BLaER1 treated with 17β-estradiol and CSF1 and Interleukin-3, amounts not matched to agents 10 nM and 100 nM (cell line): ENCODE results near the gene TSLP.

ENCODE experiments used
- H3K27ac ChIP-seq, 11 experiments: shearing (Covaris generic); formaldehyde crosslinking; 2 replicates each; pipeline ENCODE4 v1.8.1; 2022
- H3K27me3 ChIP-seq, 11 experiments: shearing (Covaris generic); formaldehyde crosslinking; 2 replicates each; pipeline ENCODE4 v1.8.1; 2022
- H3K36me3 ChIP-seq, 11 experiments: shearing (Covaris generic); formaldehyde crosslinking; 2 replicates each; pipeline ENCODE4 v1.8.1; 2022
- H3K4me1 ChIP-seq, 10 experiments: shearing (Covaris generic); formaldehyde crosslinking; 2 replicates each; pipeline ENCODE4 v1.8.1; 2022
- H3K4me2 ChIP-seq, 11 experiments: shearing (Covaris generic); formaldehyde crosslinking; 2 replicates each; pipeline ENCODE4 v1.8.1; 2022
- H3K4me3 ChIP-seq, 10 experiments: shearing (Covaris generic); formaldehyde crosslinking; 2 replicates each; pipeline ENCODE4 v1.8.1; 2022
- H3K9ac ChIP-seq, 11 experiments: shearing (Covaris generic); formaldehyde crosslinking; 2 replicates each; pipeline ENCODE4 v1.8.1; 2022
- H3K9me3 ChIP-seq, 11 experiments: shearing (Covaris generic); formaldehyde crosslinking; replicated peaks in 1 of 11; 2 replicates each; pipeline ENCODE4 v1.8.1; 2022
- H4K20me1 ChIP-seq, 11 experiments: shearing (Covaris generic); formaldehyde crosslinking; 2 replicates each; pipeline ENCODE4 v1.8.1; 2022
- Cebpa-rat ChIP-seq, 11 experiments: shearing (Covaris generic); IDR thresholded peaks; 2 replicates each; pipeline ENCODE4 v1.8.1; 2022

The TSLP gene

DNA sequence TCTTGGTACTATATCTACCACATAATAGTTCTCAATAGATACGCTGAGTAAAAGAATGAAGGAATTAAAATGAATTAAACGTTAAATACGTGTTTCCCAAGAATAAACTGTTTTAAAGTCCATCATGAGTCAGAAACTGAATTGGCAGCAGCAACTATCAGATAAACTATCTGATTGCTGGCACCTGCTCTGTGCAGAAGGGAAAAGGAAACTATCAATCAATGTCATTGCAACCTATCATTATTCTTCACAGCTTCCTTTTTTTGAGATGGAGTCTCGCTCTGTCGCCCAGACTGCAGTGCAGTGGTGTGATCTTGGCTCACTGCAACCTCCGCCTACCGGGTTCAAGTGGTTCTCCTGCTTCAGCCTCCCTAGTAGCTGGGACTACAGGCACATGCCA lies 11.8 kb downstream of the TSLP start:
- Histone ChIP-seq H3K9me3 (no peaks in the 10 kb centered on the region), H3K27ac (no peak overlapping the region), H3K4me2 (peak overlapping the region in 5 of 11 experiments; percentile 20 to 48 (median 46); a peak in 9 of 22 replicates), H3K9ac (no peak overlapping the region), H3K4me1 (peaks cover 0 to 9% (median 4%) of the 10 kb centered on the region in 10 experiments; a peak in 7 of 20 replicates), H3K27me3 (no peaks in the 10 kb centered on the region), H4K20me1 (no peaks in the 10 kb centered on the region), H3K36me3 (no peaks in the 10 kb centered on the region), H3K4me3 (no peak overlapping the region)
- no peak for TF ChIP-seq Cebpa-rat (IDR thresholded peaks at IDR 0.05)

DNA sequence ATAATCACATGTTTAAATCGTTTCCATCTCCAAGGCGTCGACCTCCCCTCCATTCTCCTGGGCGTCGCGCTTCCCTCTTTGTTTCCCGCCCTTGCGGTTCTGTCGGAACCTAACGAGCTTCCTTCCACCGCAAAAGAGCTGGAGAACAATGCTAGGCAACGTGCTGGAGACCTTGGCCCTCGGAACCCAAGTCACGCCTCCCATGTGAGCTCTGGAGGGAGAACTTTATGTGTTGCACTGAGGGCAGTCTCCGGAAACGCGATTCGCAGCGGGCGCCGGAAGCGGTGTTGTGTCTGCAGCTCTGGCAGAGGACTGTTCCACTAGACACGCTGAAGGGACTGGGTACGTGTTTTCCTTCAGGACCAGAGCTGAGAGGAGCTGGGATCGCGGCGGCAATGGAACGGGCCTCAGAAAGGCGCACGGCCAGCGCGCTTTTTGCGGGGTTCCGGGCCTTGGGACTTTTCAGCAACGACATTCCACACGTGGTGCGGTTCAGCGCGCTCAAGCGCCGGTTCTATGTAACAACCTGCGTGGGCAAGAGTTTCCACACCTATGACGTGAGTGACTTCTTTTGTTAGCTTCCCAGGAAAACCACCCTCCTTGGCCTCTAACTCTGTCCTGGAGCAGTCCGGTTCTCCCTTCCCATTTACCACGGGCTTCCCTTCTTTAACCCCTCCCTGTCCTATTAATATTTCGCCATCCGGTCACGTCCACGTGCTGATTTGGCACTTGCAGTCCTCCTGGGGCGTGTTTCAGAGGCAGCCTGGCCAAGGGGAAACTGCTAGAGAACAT lies 20.7 kb downstream of the TSLP start, which contains the start of gene WDR36:
Gene WDR36 (plus strand): TSS at position 287 of the 792 bp plus-strand sequence. CDS start 109 bp downstream, at position 396.
- Histone ChIP-seq H3K4me1 (peaks cover 12 to 42% (median 16%) of the 10 kb centered on the region in 10 experiments), H3K4me2 (peak within 1 kb of the TSS; percentile 68 to 98 (median 87)), H3K9me3 (peaks cover 0 to 6% (median 0%) of the 10 kb centered on the region in 11 experiments; a peak in 3 of 22 replicates), H3K27ac (peak within 1 kb of the TSS; percentile 65 to 95 (median 90); a peak in 21 of 22 replicates), H3K27me3 (no peaks in the 10 kb centered on the region), H3K9ac (peak within 1 kb of the TSS; percentile 75 to 96 (median 90)), H4K20me1 (peaks cover 0 to 49% (median 45%) of the 10 kb centered on the region in 11 experiments; a peak in 16 of 22 replicates), H3K4me3 (peak within 1 kb of the TSS; percentile 72 to 98 (median 88)), H3K36me3 (peaks cover 16 to 36% (median 29%) of the 10 kb centered on the region in 11 experiments)
- TF ChIP-seq Cebpa-rat (IDR thresholded peaks at IDR 0.05) = 0 out of 22 replicates have a peak, but pooled peaks of 1 of the 11 experiments have one; percentile 14

DNA sequence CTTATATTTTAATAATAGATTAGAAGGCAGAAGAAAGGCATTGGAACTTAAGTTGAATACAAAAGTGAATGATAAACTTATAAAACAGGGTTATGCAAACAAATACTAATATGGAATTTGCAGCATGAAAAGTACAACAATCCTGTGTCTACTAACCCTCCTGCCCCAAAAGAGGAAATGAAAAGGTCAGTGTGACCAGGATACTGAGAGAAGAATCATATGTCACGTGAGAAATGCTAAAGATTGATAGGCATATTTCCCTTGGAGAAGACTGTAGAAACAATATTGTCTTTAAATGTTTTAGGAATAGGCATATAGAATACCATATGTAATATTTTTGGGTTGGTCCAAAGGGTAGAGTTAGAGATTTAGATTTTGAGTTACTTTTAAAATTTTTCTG lies 24.5 kb downstream of the TSLP start:
- Histone ChIP-seq H3K27me3 (no peaks in the 10 kb centered on the region), H3K9me3 (peaks cover 0 to 6% (median 0%) of the 10 kb centered on the region in 11 experiments; a peak in 3 of 22 replicates), H4K20me1 (peaks cover 0 to 75% (median 63%) of the 10 kb centered on the region in 11 experiments; a peak in 16 of 22 replicates), H3K36me3 (peaks cover 49 to 73% (median 65%) of the 10 kb centered on the region in 11 experiments), H3K9ac (no peak overlapping the region), H3K4me3 (no peak overlapping the region), H3K27ac (peak overlapping the region in 1 of 11 experiments; percentile 6; a peak in 4 of 22 replicates), H3K4me1 (peaks cover 14 to 56% (median 21%) of the 10 kb centered on the region in 10 experiments), H3K4me2 (peak overlapping the region in 4 of 11 experiments; percentile 53 to 96 (median 90); a peak in 6 of 22 replicates)
- no peak for TF ChIP-seq Cebpa-rat (IDR thresholded peaks at IDR 0.05)

DNA sequence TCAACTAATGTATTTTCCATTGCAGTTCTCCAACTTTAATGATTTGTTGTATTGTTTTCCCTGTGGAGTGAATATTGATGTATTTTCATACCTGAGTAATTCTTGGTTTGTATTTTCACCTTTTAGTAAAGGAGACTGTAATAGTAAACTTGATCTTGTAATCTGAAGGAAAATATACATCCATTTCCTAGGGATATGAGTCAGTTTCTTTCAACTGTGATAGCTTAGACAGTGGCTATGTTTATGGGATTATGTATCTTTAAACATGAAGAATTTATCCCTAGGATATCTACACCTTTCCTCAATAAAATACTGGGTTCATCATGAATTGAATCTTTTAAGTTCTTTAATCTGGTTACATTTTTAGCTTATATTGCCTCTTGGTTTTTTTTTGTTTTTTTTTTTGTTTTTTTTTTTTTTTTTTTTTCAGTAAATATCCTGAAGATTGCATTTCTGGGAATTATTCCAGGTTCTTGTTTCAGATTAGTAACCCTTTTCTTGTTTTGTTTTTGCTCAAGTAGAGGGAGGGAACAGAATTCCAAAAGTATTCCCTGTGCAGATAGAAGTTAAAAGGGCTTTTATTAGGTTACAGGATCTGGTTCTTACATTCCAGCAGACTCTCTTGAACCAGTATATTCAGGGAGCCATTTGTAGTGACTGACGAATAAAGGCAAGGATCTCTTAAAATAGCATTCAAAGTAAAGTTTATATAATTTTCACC lies 27.7 kb downstream of the TSLP start:
- Histone ChIP-seq H3K36me3 (peaks cover 82 to 100% (median 97%) of the 10 kb centered on the region in 11 experiments), H3K9me3 (no peaks in the 10 kb centered on the region), H3K27me3 (no peaks in the 10 kb centered on the region), H3K27ac (no peak overlapping the region), H4K20me1 (peaks cover 0 to 67% (median 50%) of the 10 kb centered on the region in 11 experiments; a peak in 16 of 22 replicates), H3K9ac (no peak overlapping the region), H3K4me3 (no peak overlapping the region), H3K4me2 (no peak overlapping the region), H3K4me1 (peaks cover 4 to 43% (median 12%) of the 10 kb centered on the region in 10 experiments)
- no peak for TF ChIP-seq Cebpa-rat (IDR thresholded peaks at IDR 0.05)

DNA sequence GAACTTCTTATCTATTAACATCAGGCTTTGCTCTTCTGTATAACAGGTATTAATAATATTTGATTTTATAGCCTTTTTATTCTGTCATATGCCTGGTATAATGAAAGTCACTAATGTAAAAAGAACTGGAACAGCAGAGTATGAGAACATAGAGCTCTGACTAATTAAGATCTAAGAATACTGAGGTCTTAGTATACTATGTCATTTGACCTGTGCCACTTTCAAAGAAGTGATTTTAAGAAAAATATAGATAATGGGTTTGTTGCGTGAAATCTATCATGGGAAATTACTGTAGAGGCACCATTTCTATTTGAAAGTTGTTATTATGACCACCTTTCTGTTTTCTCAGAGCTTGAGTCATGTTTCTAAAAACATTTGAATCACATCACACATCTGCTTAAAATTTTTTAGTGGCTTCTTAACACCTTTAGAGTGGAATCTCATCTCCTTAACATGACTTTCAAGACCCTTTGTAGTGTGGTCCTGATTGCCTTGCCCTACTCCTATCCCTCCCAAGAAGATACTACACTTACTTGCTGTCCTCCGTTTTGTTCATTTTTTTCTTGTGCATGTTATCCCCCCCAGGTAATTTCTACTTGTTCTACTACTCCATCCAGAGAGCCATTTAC lies 34.9 kb downstream of the TSLP start:
- no peak for TF ChIP-seq Cebpa-rat (IDR thresholded peaks at IDR 0.05)
- peaks cover 92 to 100% (median 98%) of the 10 kb centered on the region in 11 experiments for H3K36me3 ChIP-seq

DNA sequence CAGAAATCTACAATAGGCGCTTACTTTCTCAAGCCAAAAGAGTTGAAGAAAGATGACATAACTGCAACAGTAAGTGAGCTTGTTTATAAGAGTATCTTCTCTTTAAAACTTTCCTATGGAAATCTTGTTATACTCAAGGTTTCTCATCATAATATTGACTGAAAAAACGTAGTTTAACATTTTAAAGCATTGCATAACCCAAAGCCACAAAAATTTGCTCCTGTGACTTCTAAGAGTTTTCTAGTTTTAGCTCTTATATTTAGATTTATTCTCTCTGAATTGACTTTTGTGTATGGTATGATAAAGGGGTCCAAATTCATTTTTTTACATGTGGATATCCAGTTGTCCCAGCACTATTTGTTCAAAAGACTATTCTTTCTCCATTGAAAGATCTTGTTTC lies 35.9 kb downstream of the TSLP start:
- H3K4me1 ChIP-seq = peaks cover 0 to 36% (median 9%) of the 10 kb centered on the region in 10 experiments; a peak in 10 of 20 replicates
- no peaks in the 10 kb centered on the region for H3K9me3 ChIP-seq
- H3K27me3 ChIP-seq = no peaks in the 10 kb centered on the region
- peaks cover 85 to 100% (median 97%) of the 10 kb centered on the region in 11 experiments for H3K36me3 ChIP-seq
- no peak for TF ChIP-seq Cebpa-rat (IDR thresholded peaks at IDR 0.05)
- H3K4me2 ChIP-seq = peak overlapping the region in 6 of 11 experiments; percentile 4 to 46 (median 24); a peak in 7 of 22 replicates
- H3K4me3 ChIP-seq = no peak overlapping the region
- no peak overlapping the region for H3K9ac ChIP-seq
- peak overlapping the region in 5 of 11 experiments; percentile 5 to 51 (median 29); a peak in 7 of 22 replicates for H3K27ac ChIP-seq
- peaks cover 0 to 18% (median 0%) of the 10 kb centered on the region in 11 experiments; a peak in 2 of 22 replicates for H4K20me1 ChIP-seq

More for the DNA sequence above, 34.9 kb downstream of the TSLP start:
- Histone ChIP-seq H3K4me1 (peaks cover 0 to 28% (median 9%) of the 10 kb centered on the region in 10 experiments; a peak in 10 of 20 replicates), H3K27me3 (no peaks in the 10 kb centered on the region), H4K20me1 (peaks cover 0 to 18% (median 0%) of the 10 kb centered on the region in 11 experiments; a peak in 2 of 22 replicates), H3K4me2 (no peak overlapping the region; a peak in 1 of 22 replicates), H3K9ac (no peak overlapping the region), H3K27ac (no peak overlapping the region; a peak in 1 of 22 replicates), H3K4me3 (no peak overlapping the region), H3K9me3 (no peaks in the 10 kb centered on the region)

DNA sequence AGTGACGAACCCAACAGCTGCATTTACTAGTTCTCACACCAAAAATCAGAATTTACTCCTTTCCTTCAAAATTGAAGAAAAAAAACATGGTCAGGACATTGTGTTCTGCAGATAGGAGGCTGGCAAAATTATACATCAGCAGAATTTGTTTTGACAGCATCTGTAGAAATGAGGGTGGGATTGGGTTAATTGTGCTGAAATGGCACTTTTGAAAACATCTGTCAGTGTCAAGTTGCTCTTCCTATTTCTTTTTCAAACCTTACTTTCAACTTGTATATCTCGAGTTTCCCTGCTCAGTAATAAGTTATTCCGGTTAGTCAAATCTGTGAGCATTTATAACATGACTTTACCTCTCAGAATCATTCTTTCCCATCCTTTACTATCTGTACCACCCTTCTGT lies 40.4 kb downstream of the TSLP start:
- Histone ChIP-seq H3K9ac (no peak overlapping the region), H3K36me3 (peaks cover 51 to 95% (median 81%) of the 10 kb centered on the region in 11 experiments; a peak in 21 of 22 replicates), H3K4me2 (peak overlapping the region in 3 of 11 experiments; percentile 18 to 79 (median 61); a peak in 5 of 22 replicates), H3K4me3 (no peak overlapping the region), H4K20me1 (peaks cover 0 to 8% (median 0%) of the 10 kb centered on the region in 11 experiments; a peak in 1 of 22 replicates), H3K9me3 (no peaks in the 10 kb centered on the region), H3K27me3 (no peaks in the 10 kb centered on the region), H3K27ac (peak overlapping the region in 2 of 11 experiments; percentile 23 to 42; a peak in 3 of 22 replicates), H3K4me1 (peaks cover 10 to 74% (median 38%) of the 10 kb centered on the region in 10 experiments; a peak in 19 of 20 replicates)
- TF ChIP-seq Cebpa-rat (IDR thresholded peaks at IDR 0.05) = no peak

DNA sequence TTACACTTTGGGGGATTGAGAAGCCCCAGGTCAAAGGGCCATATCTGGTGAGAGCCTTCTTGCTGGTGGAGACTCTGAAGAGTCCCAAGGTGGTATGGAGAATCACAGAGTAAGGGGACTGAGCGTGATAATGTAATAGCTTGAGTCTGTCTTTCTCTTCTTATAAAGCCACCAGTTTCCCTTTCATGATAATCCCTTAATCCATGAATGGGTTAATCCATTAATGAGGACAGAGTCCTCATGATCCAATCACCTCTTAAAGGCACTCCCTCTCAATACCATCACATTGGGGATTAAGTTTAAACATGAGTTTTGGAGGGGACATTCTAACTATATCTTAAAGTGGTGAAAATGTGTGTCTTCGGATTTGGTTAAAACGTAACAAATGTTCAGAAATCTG lies 42.2 kb downstream of the TSLP start:
- no peaks in the 10 kb centered on the region for H3K9me3 ChIP-seq
- H3K36me3 ChIP-seq = peaks cover 38 to 95% (median 80%) of the 10 kb centered on the region in 11 experiments; a peak in 21 of 22 replicates
- H3K27ac ChIP-seq = peak overlapping the region in 10 of 11 experiments; percentile 15 to 94 (median 92); a peak in 16 of 22 replicates
- peaks cover 0 to 5% (median 0%) of the 10 kb centered on the region in 11 experiments; a peak in 1 of 22 replicates for H4K20me1 ChIP-seq
- no peak overlapping the region for H3K4me3 ChIP-seq
- peak overlapping the region in 1 of 11 experiments; percentile 63; a peak in 2 of 22 replicates for H3K9ac ChIP-seq
- H3K27me3 ChIP-seq = no peaks in the 10 kb centered on the region
- no peak for TF ChIP-seq Cebpa-rat (IDR thresholded peaks at IDR 0.05)
- H3K4me2 ChIP-seq = peak overlapping the region in 4 of 11 experiments; percentile 76 to 84 (median 82); a peak in 7 of 22 replicates
- peaks cover 10 to 80% (median 43%) of the 10 kb centered on the region in 10 experiments; a peak in 19 of 20 replicates for H3K4me1 ChIP-seq
